ENCODE measurements around the gene GGT5.
"Not testable (repeated sequence)": the region's sequence is repeated elsewhere in the genome, so short reads cannot be mapped to it uniquely, and the experiment has no call there.

Gene GGT5

DNA sequence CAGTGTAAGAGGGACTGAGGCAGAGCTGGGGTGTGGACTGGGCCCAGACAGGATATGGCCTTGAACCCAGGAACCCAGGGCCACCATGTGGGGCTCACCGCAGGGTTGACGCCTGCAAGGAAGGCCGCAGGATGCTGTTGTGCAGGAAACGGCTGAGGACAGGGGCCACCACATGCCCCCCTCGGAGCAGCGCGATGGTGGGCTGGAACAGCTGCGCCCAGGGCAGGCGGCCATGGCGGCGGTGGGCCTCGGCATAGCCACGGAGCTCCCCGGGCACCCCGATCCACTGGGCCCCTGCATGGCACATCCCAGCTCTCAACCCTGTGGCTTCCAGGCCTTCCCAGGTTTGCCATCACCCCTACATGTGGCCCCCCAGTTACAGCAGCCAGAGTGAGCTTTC lies 12.2 kb downstream of the GGT5 start:
- DNase-seq (ENCODE audit: low read depth), result no peak

- no peak for DNase-seq (ENCODE audit: low read depth)
These were observed 12.8 kb downstream of the GGT5 start for GRCh38 chr22:24232124-24232523.

- DNase-seq (ENCODE audit: low read depth), result no peak
These were observed 13.2 kb downstream of the GGT5 start for GRCh38 chr22:24231706-24232105.

DNA sequence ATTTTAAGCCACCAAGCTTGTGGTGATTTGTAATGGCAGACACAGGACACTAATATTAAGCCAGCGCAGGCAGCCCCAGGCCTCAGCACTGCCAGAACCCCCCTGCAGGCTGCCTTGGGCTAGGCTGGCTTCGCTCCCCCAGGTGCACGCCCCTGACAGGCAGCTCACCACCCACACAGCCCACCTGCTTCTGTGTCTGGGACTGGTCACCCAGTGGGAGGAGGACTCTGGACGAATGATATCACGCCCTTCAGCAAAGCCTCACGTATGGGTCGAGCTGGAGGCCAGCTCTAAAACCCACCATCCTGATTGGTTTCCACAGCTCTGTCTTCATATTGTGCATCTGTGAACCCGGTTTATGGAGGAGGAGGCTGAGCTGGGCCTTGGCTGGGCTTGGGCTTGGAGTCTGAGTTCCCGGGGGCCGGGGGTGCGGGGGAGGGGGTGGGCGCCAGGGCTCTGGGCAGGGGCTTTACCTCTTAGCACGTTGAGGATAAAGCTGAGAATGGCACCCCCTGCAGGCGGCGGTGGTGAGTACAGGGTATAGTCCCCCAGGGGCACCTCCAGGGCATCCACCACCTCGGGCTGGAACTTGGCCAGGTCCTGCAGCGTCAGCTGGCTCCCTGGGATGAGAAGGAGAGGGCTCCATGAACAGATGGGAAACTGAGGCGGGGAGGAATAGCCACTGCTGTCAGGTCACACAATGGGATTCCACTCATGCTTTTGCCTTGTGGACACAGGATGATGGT lies 13.8 kb downstream of the GGT5 start:
- DNase-seq (ENCODE audit: low read depth), result peak; percentile 50

DNA sequence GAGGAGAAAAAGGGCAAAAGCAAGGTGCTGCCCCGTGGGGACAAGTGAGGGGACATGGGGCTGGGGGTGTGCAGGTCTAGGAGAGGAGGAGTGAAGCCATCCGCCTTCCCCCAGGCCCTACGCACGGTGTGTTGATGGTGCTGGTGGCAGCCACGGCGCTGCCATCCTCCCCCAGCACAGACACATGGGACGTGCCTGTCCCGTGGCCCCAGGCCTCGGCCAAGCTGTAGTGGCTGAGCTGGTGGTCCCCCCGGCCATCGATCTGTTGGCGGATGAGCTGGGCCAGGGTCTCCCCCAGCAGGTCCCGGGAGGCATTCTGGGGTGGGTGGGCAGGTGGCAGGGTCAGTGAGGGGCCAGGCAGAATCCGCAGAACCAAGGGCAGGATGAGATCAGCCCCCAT lies 18.9 kb downstream of the GGT5 start:
- DNase-seq (ENCODE audit: low read depth), result no peak

- no peak for DNase-seq (ENCODE audit: low read depth)
These were observed 19.8 kb downstream of the GGT5 start for GRCh38 chr22:24225044-24225601.

GRCh38 chr22:24224468-24224867 lies 20.4 kb downstream of the GGT5 start:
- DNase-seq (ENCODE audit: low read depth), result no peak

DNA sequence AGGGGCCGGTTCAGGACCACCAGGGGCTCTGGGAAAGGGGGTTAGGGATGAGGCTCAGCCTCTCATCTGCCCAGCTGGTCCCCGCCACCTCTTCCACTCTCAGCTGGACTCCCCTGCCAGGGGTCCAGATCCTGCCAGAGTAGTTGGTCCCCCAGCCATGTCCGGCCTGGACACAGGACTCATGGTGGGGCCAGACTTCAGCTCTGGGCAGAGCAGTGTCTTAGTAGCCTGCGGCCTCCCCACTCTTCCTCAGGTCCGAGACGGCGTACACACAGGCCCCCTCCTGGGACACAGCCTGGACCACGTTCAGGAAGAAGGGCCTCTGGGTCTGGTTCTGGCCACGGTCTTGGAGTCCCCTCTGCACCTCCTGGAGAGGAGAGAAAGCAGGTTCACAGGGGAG lies 25.1 kb downstream of the GGT5 start:
- no peak for DNase-seq (ENCODE audit: low read depth)

- DNase-seq (ENCODE audit: low read depth), result no peak
These were observed 27.5 kb downstream of the GGT5 start for GRCh38 chr22:24217384-24217783.

DNA sequence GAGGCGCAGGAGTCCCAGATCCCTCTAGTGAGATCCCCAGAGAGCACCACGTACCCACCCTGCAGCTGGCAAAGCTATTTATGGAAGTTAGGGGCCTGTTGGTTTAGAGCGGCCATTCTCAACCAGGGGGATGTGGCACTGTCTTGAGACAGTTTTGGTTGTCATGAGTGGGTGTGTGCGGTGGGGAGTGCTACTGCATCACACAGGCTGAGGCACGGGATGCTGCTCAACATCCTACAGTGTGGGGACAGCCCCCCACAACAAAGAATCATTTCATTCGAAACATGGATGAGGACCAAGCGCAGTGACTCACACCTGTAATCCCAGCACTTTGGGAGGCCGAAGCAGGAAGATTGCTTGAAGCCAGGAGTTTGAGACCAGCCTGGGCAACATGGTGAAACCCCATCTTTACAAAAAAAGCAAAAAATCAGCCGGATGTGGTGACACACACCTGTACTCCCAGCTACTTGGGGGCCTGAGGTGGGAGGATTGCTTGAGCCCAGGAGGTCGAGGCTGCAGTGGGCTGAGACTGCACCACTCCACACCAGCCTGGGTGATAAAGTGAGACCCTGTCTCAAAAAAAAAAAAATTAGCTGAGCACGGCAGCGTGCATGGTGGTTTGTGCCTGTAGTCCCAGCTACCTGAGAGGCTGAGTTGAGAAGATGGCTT lies 28.2 kb downstream of the GGT5 start:
- no peak for DNase-seq (ENCODE audit: low read depth)

GRCh38 chr22:24214467-24215285 lies 30.2 kb downstream of the GGT5 start:
- DNase-seq (ENCODE audit: low read depth), result no peak

DNA sequence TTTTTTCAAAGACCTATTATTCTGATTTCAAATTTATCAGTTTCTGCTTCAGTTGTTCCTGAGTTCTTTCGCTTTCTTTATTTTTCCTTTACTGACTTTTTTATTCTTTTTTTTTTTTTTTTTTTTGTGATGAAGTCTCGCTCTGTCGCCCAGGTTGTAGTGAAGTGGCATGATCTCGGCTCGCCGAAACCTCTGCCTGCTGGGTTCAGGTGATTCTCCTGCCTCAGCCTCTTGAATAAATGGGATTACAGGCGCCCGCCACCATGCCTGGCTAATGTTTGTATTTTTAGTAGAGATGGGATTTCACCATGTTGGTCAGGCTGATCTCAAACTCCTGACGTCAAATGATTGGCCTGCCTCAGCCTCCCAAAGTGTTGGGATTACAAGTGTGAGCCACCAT lies 31.8 kb downstream of the GGT5 start:
- DNase-seq (ENCODE audit: low read depth), result not testable (repeated sequence)

GRCh38 chr22:24211716-24212115 lies 33.2 kb downstream of the GGT5 start:
- DNase-seq (ENCODE audit: low read depth), result not testable (repeated sequence)

- DNase-seq (ENCODE audit: low read depth), result not testable (repeated sequence)
These were observed 34.5 kb downstream of the GGT5 start for GRCh38 chr22:24210409-24210808.

GRCh38 chr22:24209687-24210086 lies 35.2 kb downstream of the GGT5 start:
- DNase-seq (ENCODE audit: low read depth), result no peak

DNA sequence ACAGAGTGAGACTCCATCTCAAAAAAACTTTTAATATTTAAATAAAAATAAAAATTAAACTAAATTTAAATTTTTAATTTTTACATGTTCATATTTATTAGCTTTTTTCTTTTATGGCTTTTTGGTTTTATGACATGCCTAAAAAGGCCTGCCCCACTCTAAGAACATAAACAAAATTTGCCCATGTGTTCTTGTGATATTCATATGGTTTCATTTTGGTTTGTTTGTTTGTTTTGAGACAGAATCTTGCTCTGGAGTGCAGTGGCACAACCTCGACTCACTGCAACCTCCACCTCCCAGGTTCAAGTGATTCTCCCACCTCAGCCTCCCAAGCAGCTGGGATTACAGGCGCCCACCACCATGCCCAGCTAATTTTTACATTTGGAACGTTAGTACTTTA lies 35.9 kb downstream of the GGT5 start:
- DNase-seq (ENCODE audit: low read depth), result no peak

DNA sequence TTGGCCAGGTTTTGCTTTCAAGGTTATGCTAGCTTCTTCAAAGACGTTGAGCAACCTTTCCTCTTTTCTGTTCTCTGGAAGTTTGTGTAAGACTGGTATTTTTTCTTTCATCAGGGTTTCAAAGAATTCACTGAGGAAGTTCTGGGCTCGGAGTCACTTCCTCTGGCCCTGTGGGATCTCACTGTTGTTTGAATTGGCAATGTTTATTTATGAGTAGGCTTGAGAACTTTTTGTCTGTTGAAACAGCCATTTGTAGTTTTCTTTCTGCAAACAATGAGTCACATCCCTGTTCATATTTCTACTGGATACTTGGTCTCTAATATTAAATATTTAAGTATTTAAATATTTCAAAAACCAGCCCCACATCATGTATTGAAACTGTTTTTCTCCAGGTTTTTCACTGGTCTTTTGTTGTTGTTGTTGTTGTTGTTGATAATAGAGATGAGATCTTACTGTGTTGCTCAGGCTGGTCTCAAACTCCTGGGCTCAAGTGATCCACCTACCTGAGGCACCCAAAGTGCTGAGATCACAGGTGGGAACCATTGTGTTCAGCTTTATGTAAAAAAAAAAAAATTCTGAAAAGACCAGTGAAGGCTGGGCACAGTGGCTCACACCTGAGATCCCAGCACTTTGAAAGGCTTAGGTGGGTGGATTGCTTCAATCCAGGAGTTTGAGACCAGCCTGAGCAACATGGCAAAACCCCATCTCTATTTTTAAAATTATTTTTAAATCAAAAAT lies 36.7 kb downstream of the GGT5 start:
- no peak for DNase-seq (ENCODE audit: low read depth)

GRCh38 chr22:24207264-24208011 lies 37.4 kb downstream of the GGT5 start:
- no peak for DNase-seq (ENCODE audit: low read depth)

GRCh38 chr22:24206460-24207263 lies 38.2 kb downstream of the GGT5 start:
- not testable (repeated sequence) for DNase-seq (ENCODE audit: low read depth)

Measured in stimulated activated CD8-positive, alpha-beta memory T cell treated with anti-CD3 and anti-CD28 coated beads, Interleukin-15, amount 100 ng/mL, for 1 hour (primary cell).